ENCODE data around the gene SIRT4.
A peak's percentile ranks its signal among the peaks of the same experiment; 100 is the strongest.

The SIRT4 gene

GRCh38 chr12:120342175-120343038 lies 40.3 kb downstream of the SIRT4 start:
- no peak for DNase-seq

- no peak for DNase-seq
These were observed 41.0 kb downstream of the SIRT4 start for GRCh38 chr12:120343039-120343537.

- DNase-seq: no peak
These were observed 41.6 kb downstream of the SIRT4 start for GRCh38 chr12:120343692-120344091.

- no peak for DNase-seq
These were observed 43.9 kb downstream of the SIRT4 start for GRCh38 chr12:120346031-120346430.

GRCh38 chr12:120346681-120347080 lies 44.6 kb downstream of the SIRT4 start:
- DNase-seq: no peak

GRCh38 chr12:120347766-120348165 lies 45.6 kb downstream of the SIRT4 start:
- DNase-seq: no peak

- DNase-seq: no peak
These were observed 48.6 kb downstream of the SIRT4 start for GRCh38 chr12:120350576-120351350.

- DNase-seq: no peak
These were observed 50.0 kb downstream of the SIRT4 start for GRCh38 chr12:120352117-120352516.

- DNase-seq: no peak
These were observed 51.0 kb downstream of the SIRT4 start for GRCh38 chr12:120353136-120353535.

GRCh38 chr12:120353556-120354317 lies 51.6 kb downstream of the SIRT4 start:
- DNase-seq: no peak

GRCh38 chr12:120356567-120357030 lies 54.5 kb downstream of the SIRT4 start:
- no peak for DNase-seq

- DNase-seq: no peak
These were observed 55.0 kb downstream of the SIRT4 start for GRCh38 chr12:120357104-120357503.

GRCh38 chr12:120358412-120359100 lies 56.4 kb downstream of the SIRT4 start:
- DNase-seq: no peak

- no peak for DNase-seq
These were observed 57.0 kb downstream of the SIRT4 start for GRCh38 chr12:120359128-120359527.

GRCh38 chr12:120361506-120362208 lies 59.5 kb downstream of the SIRT4 start:
- DNase-seq: peak; percentile 20

Measured in NCI-H1694 (cell line).